Body of pancreas (tissue), 4 donors: Measurements from ENCODE around the gene KLHL10.

Source experiments
- POLR2A ChIP-seq, 3 donors: fragments of 450-650 bp; IDR thresholded peaks; one replicate each; pipeline ENCODE4 v1.6.1; 2016; ENCODE audit warnings: antibody characterized with exemption in 3 of 3, mild to moderate bottlenecking in 2 of 3
- TF ChIP-seq, protein P1 (sequence below), 7 experiments: fragments of 450-650 bp in 4 of 7; fragments of 200-600 bp in 3 of 7; sonication (generic) in 3 of 7; IDR thresholded peaks; one replicate each; pipeline ENCODE4 v1.5.1; 2016 to 2019; ENCODE audit warnings: antibody characterized with exemption in 7 of 7

GRCh38 chr17:41863074-41863848 lies 25.6 kb downstream of the KLHL10 start:
- TF ChIP-seq POLR2A (IDR thresholded peaks at IDR 0.05) = no peak
- TF ChIP-seq, protein P1, sequence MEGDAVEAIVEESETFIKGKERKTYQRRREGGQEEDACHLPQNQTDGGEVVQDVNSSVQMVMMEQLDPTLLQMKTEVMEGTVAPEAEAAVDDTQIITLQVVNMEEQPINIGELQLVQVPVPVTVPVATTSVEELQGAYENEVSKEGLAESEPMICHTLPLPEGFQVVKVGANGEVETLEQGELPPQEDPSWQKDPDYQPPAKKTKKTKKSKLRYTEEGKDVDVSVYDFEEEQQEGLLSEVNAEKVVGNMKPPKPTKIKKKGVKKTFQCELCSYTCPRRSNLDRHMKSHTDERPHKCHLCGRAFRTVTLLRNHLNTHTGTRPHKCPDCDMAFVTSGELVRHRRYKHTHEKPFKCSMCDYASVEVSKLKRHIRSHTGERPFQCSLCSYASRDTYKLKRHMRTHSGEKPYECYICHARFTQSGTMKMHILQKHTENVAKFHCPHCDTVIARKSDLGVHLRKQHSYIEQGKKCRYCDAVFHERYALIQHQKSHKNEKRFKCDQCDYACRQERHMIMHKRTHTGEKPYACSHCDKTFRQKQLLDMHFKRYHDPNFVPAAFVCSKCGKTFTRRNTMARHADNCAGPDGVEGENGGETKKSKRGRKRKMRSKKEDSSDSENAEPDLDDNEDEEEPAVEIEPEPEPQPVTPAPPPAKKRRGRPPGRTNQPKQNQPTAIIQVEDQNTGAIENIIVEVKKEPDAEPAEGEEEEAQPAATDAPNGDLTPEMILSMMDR (IDR thresholded peaks at IDR 0.05) = no peak
